ENCODE measurements around the gene MBTD1. TPM values are rescaled to one million over a fixed set of nuclear protein-coding genes. Genes with fewer than 3 reads are reported as not detected.
A peak's percentile ranks its signal among the peaks of the same experiment; 100 is the strongest.

The MBTD1 gene
- total and polyA plus RNA-seq, 10 of the 15 experiments (the other 5 are each of a cell fraction or from before 2014, with no cell fraction given): 1.3 to 16.7 (median 9.5) TPM

GRCh38 chr17:51259564-51260236, at the start of gene MBTD1 (continued):
- TF ChIP-seq NRF1 (conservative IDR thresholded peaks at IDR 0.05; ENCODE audit: low read depth, low read length) (peak; percentile 72), CHD2 (IDR thresholded peaks at IDR 0.05; ENCODE audit: borderline replicate concordance, low read depth, low read length) (0 out of 2 replicates have a peak, but pooled peaks have one; percentile 8), HCFC1 (IDR thresholded peaks at IDR 0.05; ENCODE audit: low read length) (0 out of 2 replicates have a peak, but pooled peaks have one; percentile 52), SRF (IDR thresholded peaks at IDR 0.05; ENCODE audit: low read depth in 2 of 2, low read length in 2 of 2) (0 out of 4 replicates have a peak, but pooled peaks of 1 of the 2 experiments have one; percentile 42), POU2F2 (IDR thresholded peaks at IDR 0.05; ENCODE audit: borderline replicate concordance, low read depth, low read length) (peak; percentile 18; the same call in 1 of the 3 replicates), RBBP5 (conservative IDR thresholded peaks at IDR 0.05) (peak; percentile 67; the same call in 1 of the 2 replicates), NFIC (IDR thresholded peaks at IDR 0.05; ENCODE audit: low read depth, low read length) (0 out of 2 replicates have a peak, but pooled peaks have one; percentile 67)

- intact Hi-C loops (cut with micrococcal nuclease; ENCODE audit: unreplicated experiment): no loop called here
- H2AFZ ChIP-seq (ENCODE audit: control insufficient read depth, low read depth, low read length): no peak overlapping the region
- no peaks in the 10 kb centered on the region for H3K36me3 ChIP-seq (ENCODE audit: control insufficient read depth in 2 of 2, insufficient read depth in 2 of 2, low read length in 1 of 2)
- in situ Hi-C loops (cut with MboI): no loop called here
- no peaks in the 10 kb centered on the region for H3K27me3 ChIP-seq (replicated peaks in 1 of 2; ENCODE audit: control insufficient read depth in 2 of 2, insufficient read depth in 2 of 2, low read length in 1 of 2)
- no TSS peak for BruUV-seq (replicated peaks)
- no peak overlapping the region for H3K9ac ChIP-seq (ENCODE audit: control insufficient read depth, insufficient read depth, low read length)
- no peaks in the 10 kb centered on the region for H4K20me1 ChIP-seq (ENCODE audit: control insufficient read depth, insufficient read depth)
- H3K9me3 ChIP-seq (replicated peaks; ENCODE audit: control insufficient read depth, insufficient read depth, low read length): no peaks in the 10 kb centered on the region
- no peak overlapping the region for H3K27ac ChIP-seq (ENCODE audit: control insufficient read depth, insufficient read depth)
- ChIA-PET RAD21 (ENCODE audit: unreplicated experiment) (no interaction called here), SMC1A (ENCODE audit: uncharacterized antibody, unreplicated experiment) (no interaction called here), CTCF (no interaction called here), POLR2A (no interaction called here)
- no peak overlapping the region for H3K4me2 ChIP-seq (ENCODE audit: control insufficient read depth, insufficient read depth)
- FAIRE-seq (no peak), ATAC-seq (no peak), DNase-seq (ENCODE audit: low read depth, low spot score) (no peak)
- no peak overlapping the region for H3K4me3 ChIP-seq
- H3K79me2 ChIP-seq (ENCODE audit: control insufficient read depth, insufficient read depth, low read length): no peaks in the 10 kb centered on the region
- 66% methylated on average over 9 of the region's 9 CpGs for WGBS (ENCODE audit: insufficient coverage, insufficient replicate concordance, low lambda C conversion rate, missing lambda C conversion rate)
- H3K4me1 ChIP-seq (ENCODE audit: control insufficient read depth, insufficient read depth, low read length): no peaks in the 10 kb centered on the region
- no peak for TF ChIP-seq SREBF1 (IDR thresholded peaks at IDR 0.05; ENCODE audit: low read length)
- no peak for TF ChIP-seq REST (IDR thresholded peaks at IDR 0.05; ENCODE audit: low read depth, low read length)
- TF ChIP-seq SKIL (IDR thresholded peaks at IDR 0.05; ENCODE audit: low read depth, poor library complexity, severe bottlenecking): no peak
- no peak for TF ChIP-seq PML (IDR thresholded peaks at IDR 0.05; ENCODE audit: low read length)
- no peak for TF ChIP-seq ZNF24 (IDR thresholded peaks at IDR 0.05)
- TF ChIP-seq USF2 (IDR thresholded peaks at IDR 0.05; ENCODE audit: borderline replicate concordance, low read depth, low read length): no peak
- no peak for TF ChIP-seq NRF1 (conservative IDR thresholded peaks at IDR 0.05; ENCODE audit: low read depth, low read length)
- TF ChIP-seq ZBTB33 (IDR thresholded peaks at IDR 0.05): no peak
Observed at GRCh38 chr17:51305182-51305581, 45.3 kb upstream of the MBTD1 start.

Measured in GM12878 (cell line).